Type B pancreatic cell (in vitro differentiated cells): Measurements from ENCODE around the gene ANXA9. TPM values are rescaled to one million over a fixed set of nuclear protein-coding genes. Genes with fewer than 3 reads are reported as not detected.

Experiments used
- DNase-seq: peaks from one replicate; pipeline ENCODE4 v3.0.0; 2021; ENCODE audit warnings: mixed read lengths; ENCODE audit not compliant: unreplicated experiment; ENCODE audit errors: extremely low spot score
- H3K27ac Mint-ChIP-seq: 2 replicates; pipeline ENCODE4 v1.8.0; 2021; ENCODE audit warnings: mild to moderate bottlenecking, mixed read lengths
- H3K27me3 Mint-ChIP-seq: 2 replicates; pipeline ENCODE4 v1.8.0; 2021; ENCODE audit warnings: mixed read lengths
- H3K36me3 Mint-ChIP-seq: 2 replicates; pipeline ENCODE4 v1.8.0; 2021; ENCODE audit warnings: mixed read lengths
- H3K4me1 Mint-ChIP-seq: one replicate; pipeline ENCODE4 v1.8.0; 2021; ENCODE audit warnings: mixed read lengths; ENCODE audit not compliant: unreplicated experiment
- H3K4me3 Mint-ChIP-seq: 2 replicates; pipeline ENCODE4 v1.8.0; 2021; ENCODE audit warnings: mild to moderate bottlenecking, mixed read lengths
- H3K9me3 Mint-ChIP-seq: 2 replicates; pipeline ENCODE4 v1.8.0; 2021; ENCODE audit warnings: mixed read lengths
- CTCF ChIP-seq: fragments of 200-600 bp; sonication (generic); conservative IDR thresholded peaks from 2 replicates; pipeline ENCODE4 v1.5.0; 2021; ENCODE audit warnings: antibody characterized with exemption, mild to moderate bottlenecking
- total RNA-seq: library from RNA; stranded (reverse); gene quantifications from 2 replicates; pipeline ENCODE4 v1.2.1, GENCODE V29; 2021; ENCODE audit warnings: low replicate concordance

Gene ANXA9
- total RNA-seq, 1 donor from 2014 or later, result 5.8 TPM

DNA sequence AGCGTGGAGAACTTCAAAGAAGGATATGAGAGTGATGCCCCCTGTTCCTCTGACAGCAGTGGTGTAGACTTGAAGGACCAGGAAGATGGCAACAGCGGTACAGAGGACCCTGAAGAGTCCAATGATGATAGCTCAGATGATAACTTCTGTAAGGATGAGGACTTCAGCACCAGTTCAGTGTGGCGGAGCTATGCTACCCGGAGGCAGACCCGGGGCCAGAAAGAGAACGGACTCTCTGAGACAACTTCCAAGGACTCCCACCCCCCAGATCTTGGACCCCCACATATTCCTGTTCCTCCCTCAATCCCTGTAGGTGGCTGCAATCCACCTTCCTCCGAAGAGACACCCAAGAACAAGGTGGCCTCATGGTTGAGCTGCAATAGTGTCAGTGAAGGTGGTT is 21.4 kb upstream of the ANXA9 start:
- DNase-seq, result no peak
- no peak for TF ChIP-seq CTCF
- no peaks in the 10 kb centered on the region for H3K27me3 Mint-ChIP-seq
- peaks cover 51% of the 10 kb centered on the region for H3K36me3 Mint-ChIP-seq
- H3K9me3 Mint-ChIP-seq, result peaks cover 5% of the 10 kb centered on the region
- no peak overlapping the region for H3K4me3 Mint-ChIP-seq
- H3K4me1 Mint-ChIP-seq, result no peaks in the 10 kb centered on the region
- H3K27ac Mint-ChIP-seq, result peak overlapping the region; percentile 56

- H3K9me3 Mint-ChIP-seq, result peaks cover 5% of the 10 kb centered on the region
- H3K36me3 Mint-ChIP-seq, result peaks cover 59% of the 10 kb centered on the region
- no peaks in the 10 kb centered on the region for H3K27me3 Mint-ChIP-seq
These were observed 20.3 kb upstream of the ANXA9 start for GRCh38 chr1:150961756-150962155.

GRCh38 chr1:150963321-150964163 is 18.6 kb upstream of the ANXA9 start:
- H3K27me3 Mint-ChIP-seq, result no peaks in the 10 kb centered on the region
- no peak for DNase-seq
- TF ChIP-seq CTCF, result no peak
- H3K27ac Mint-ChIP-seq, result peak overlapping the region; percentile 94
- H3K4me1 Mint-ChIP-seq, result no peaks in the 10 kb centered on the region
- peaks cover 72% of the 10 kb centered on the region for H3K36me3 Mint-ChIP-seq
- no peak overlapping the region for H3K4me3 Mint-ChIP-seq
- H3K9me3 Mint-ChIP-seq, result peaks cover 5% of the 10 kb centered on the region

More at GRCh38 chr1:150961756-150962155, 20.3 kb upstream of the ANXA9 start:
- Mint-ChIP-seq H3K4me3 (peak overlapping the region; percentile 65), H3K27ac (peak overlapping the region; percentile 94), H3K4me1 (no peaks in the 10 kb centered on the region)
- TF ChIP-seq CTCF, result no peak
- DNase-seq, result no peak

- Mint-ChIP-seq H3K27me3 (no peaks in the 10 kb centered on the region), H3K36me3 (peaks cover 74% of the 10 kb centered on the region), H3K27ac (no peak overlapping the region), H3K9me3 (peaks cover 4% of the 10 kb centered on the region), H3K4me3 (no peak overlapping the region), H3K4me1 (peaks cover 4% of the 10 kb centered on the region)
- no peak for TF ChIP-seq CTCF
- no peak for DNase-seq
These were observed 18.0 kb upstream of the ANXA9 start for GRCh38 chr1:150964164-150964489.

- no peak for TF ChIP-seq CTCF
- H3K36me3 Mint-ChIP-seq, result peaks cover 64% of the 10 kb centered on the region
- no peak overlapping the region for H3K27ac Mint-ChIP-seq
- peaks cover 9% of the 10 kb centered on the region for H3K4me1 Mint-ChIP-seq
- H3K4me3 Mint-ChIP-seq, result no peak overlapping the region
- DNase-seq, result no peak
- H3K27me3 Mint-ChIP-seq, result no peaks in the 10 kb centered on the region
- no peaks in the 10 kb centered on the region for H3K9me3 Mint-ChIP-seq
These were observed 16.5 kb upstream of the ANXA9 start for GRCh38 chr1:150965605-150966004.
